GM12878 (cell line): Measurements from ENCODE around the gene SRP72. TPM values are rescaled to one million over a fixed set of nuclear protein-coding genes. Genes with fewer than 3 reads are reported as not detected.

ENCODE experiments used
- ATAC-seq: fragments of 200-7000 bp; cut with Tn5 transposase; 3 replicates; pipeline ENCODE4 v1.9.1; 2020; ENCODE audit warnings: mild to moderate bottlenecking, moderate library complexity
- BruUV-seq: library from RNA; stranded (reverse); fragments of 400-500 nt; replicated peaks from 2 replicates; lab custom pipeline; 2021; lab: Mats Ljungman, UMichigan
- CTCF ChIA-PET: fragments of 300-600 bp; sonication (Branson Sonifier 250); formaldehyde crosslinking; extraction: SDS; loops from one replicate; lab custom pipeline; 2021; ENCODE audit warnings: inconsistent platforms; lab: Yijun Ruan, JAX
- POLR2A ChIA-PET: fragments of 350-600 bp; formaldehyde crosslinking; extraction: SDS; loops from one replicate; lab custom pipeline; 2021; ENCODE audit warnings: inconsistent platforms; lab: Charles Lee
- RAD21 ChIA-PET: fragments of 300-600 bp; sonication (Branson Sonifier 250); formaldehyde crosslinking; loops from one replicate; lab custom pipeline; 2023; ENCODE audit warnings: antibody characterized with exemption; ENCODE audit not compliant: unreplicated experiment; lab: Charles Lee
- SMC1A ChIA-PET: fragments of 300-600 bp; sonication (Branson Sonifier 250); formaldehyde crosslinking; loops from one replicate; lab custom pipeline; 2023; ENCODE audit not compliant: unreplicated experiment, uncharacterized antibody; lab: Charles Lee
- DNase-seq: peaks from one replicate; pipeline ENCODE4 v3.0.0-alpha.2; 2011; ENCODE audit warnings: low read depth, low spot score
- FAIRE-seq: peaks from 3 replicates; lab custom pipeline; 2011; peaks lifted over from hg19 to GRCh38; lab: Jason Lieb, UNC
- H2AFZ ChIP-seq: 2 replicates; pipeline ENCODE4 v1.6.0; 2011; ENCODE audit warnings: low read depth, low read length, control low read depth; ENCODE audit not compliant: control insufficient read depth
- H3K27ac ChIP-seq: 2 replicates; pipeline ENCODE4 v1.5.1; 2011; ENCODE audit warnings: control low read depth; ENCODE audit not compliant: control insufficient read depth, insufficient read depth
- H3K27me3 ChIP-seq, 2 experiments: replicated peaks in 1 of 2; 2 replicates each; pipeline versions ENCODE4 v1.6.0 to v1.6.1; 2011; ENCODE audit warnings: low read length in 1 of 2; ENCODE audit not compliant: control insufficient read depth in 2 of 2, insufficient read depth in 2 of 2
- H3K36me3 ChIP-seq, 2 experiments: 2 replicates each; pipeline ENCODE4 v1.5.1; 2011; ENCODE audit warnings: low read length in 1 of 2; ENCODE audit not compliant: control insufficient read depth in 2 of 2, insufficient read depth in 2 of 2
- H3K4me1 ChIP-seq: 2 replicates; pipeline ENCODE4 v1.6.1; 2011; ENCODE audit warnings: mild to moderate bottlenecking, low read length, moderate library complexity, mixed read lengths; ENCODE audit not compliant: control insufficient read depth, insufficient read depth
- H3K4me2 ChIP-seq: 2 replicates; pipeline ENCODE4 v1.6.0; 2011; ENCODE audit warnings: control low read depth; ENCODE audit not compliant: control insufficient read depth, insufficient read depth
- H3K4me3 ChIP-seq: fragments of 200-600 bp; sonication (generic); 2 replicates; pipeline ENCODE4 v1.5.1; 2016
- H3K79me2 ChIP-seq: 2 replicates; pipeline ENCODE4 v1.6.0; 2011; ENCODE audit warnings: low read length; ENCODE audit not compliant: control insufficient read depth, insufficient read depth
- H3K9ac ChIP-seq: 2 replicates; pipeline ENCODE4 v1.8.0; 2011; ENCODE audit warnings: low read length, control low read depth, mixed read lengths; ENCODE audit not compliant: control insufficient read depth, insufficient read depth
- H3K9me3 ChIP-seq: replicated peaks from 3 replicates; pipeline ENCODE4 v1.5.1; 2011; ENCODE audit warnings: mild to moderate bottlenecking, low read length; ENCODE audit not compliant: control insufficient read depth, insufficient read depth
- H4K20me1 ChIP-seq: 2 replicates; pipeline ENCODE4 v1.6.0; 2011; ENCODE audit not compliant: control insufficient read depth, insufficient read depth
- CHD2 ChIP-seq: IDR thresholded peaks from 2 replicates; pipeline ENCODE4 v1.6.1; 2011; ENCODE audit warnings: low read depth, low read length, improper control_type of control experiment, borderline replicate concordance
- ETV6 ChIP-seq, 2 experiments: fragments of 450-650 bp in 1 of 2; IDR thresholded peaks in 1 of 2; conservative IDR thresholded peaks in 1 of 2; 2 replicates each; pipeline ENCODE4 v1.6.1; 2014; ENCODE audit warnings: antibody characterized with exemption in 1 of 2, borderline replicate concordance in 1 of 2, low read depth in 1 of 2, mild to moderate bottlenecking in 1 of 2, moderate library complexity in 1 of 2
- EZH2 ChIP-seq: IDR thresholded peaks from 2 replicates; pipeline ENCODE4 v1.6.1; 2012; ENCODE audit warnings: low read depth, mild to moderate bottlenecking, control low read depth, inconsistent platforms, low read length, borderline replicate concordance; ENCODE audit not compliant: control insufficient read depth
- HCFC1 ChIP-seq: fragments of 150-350 bp; IDR thresholded peaks from 2 replicates; pipeline ENCODE4 v1.6.1; 2014; ENCODE audit warnings: low read length
- IKZF1 ChIP-seq: fragments of 450-650 bp; conservative IDR thresholded peaks from 2 replicates; pipeline ENCODE4 v1.6.1; 2017; ENCODE audit warnings: antibody characterized with exemption, mild to moderate bottlenecking
- IKZF2 ChIP-seq, 2 experiments: fragments of 450-650 bp; IDR thresholded peaks; 2 replicates each; pipeline ENCODE4 v1.6.1; 2017; ENCODE audit warnings: mild to moderate bottlenecking in 2 of 2, moderate library complexity in 2 of 2
- IRF4 ChIP-seq: IDR thresholded peaks from 2 replicates; pipeline ENCODE4 v1.6.1; 2011; ENCODE audit warnings: low read depth, low read length
- KLF5 ChIP-seq: fragments of 450-650 bp; IDR thresholded peaks from 2 replicates; pipeline ENCODE4 v1.6.1; 2014; ENCODE audit warnings: mild to moderate bottlenecking; ENCODE audit not compliant: partially characterized antibody
- MLLT1 ChIP-seq: fragments of 450-650 bp; IDR thresholded peaks from 2 replicates; pipeline ENCODE4 v1.6.1; 2016; ENCODE audit warnings: mild to moderate bottlenecking
- MTA3 ChIP-seq: IDR thresholded peaks from 2 replicates; pipeline ENCODE4 v1.6.1; 2012; ENCODE audit warnings: low read length, inconsistent platforms, borderline replicate concordance
- MYB ChIP-seq: fragments of 150-350 bp; IDR thresholded peaks from 2 replicates; pipeline ENCODE4 v1.6.1; 2014; ENCODE audit warnings: mild to moderate bottlenecking, low read depth, low read length, borderline replicate concordance
- SMC3 ChIP-seq: IDR thresholded peaks from 2 replicates; pipeline ENCODE4 v1.6.1; 2011; ENCODE audit warnings: low read length, improper control_type of control experiment, borderline replicate concordance
- STAT1 ChIP-seq: fragments of 450-650 bp; conservative IDR thresholded peaks from 2 replicates; pipeline ENCODE4 v1.6.1; 2014; ENCODE audit warnings: antibody characterized with exemption, mild to moderate bottlenecking
- WRNIP1 ChIP-seq: IDR thresholded peaks from 2 replicates; pipeline ENCODE4 v1.6.1; 2011; ENCODE audit warnings: low read depth, low read length, improper control_type of control experiment, borderline replicate concordance
- WGBS: methylation state at CpG from one replicate; pipeline ENCODE4 v1.1.6; 2016; ENCODE audit warnings: low lambda C conversion rate; ENCODE audit not compliant: insufficient replicate concordance, insufficient coverage; ENCODE audit errors: missing lambda C conversion rate; 5-methylcytosine and 5-hydroxymethylcytosine counted together
- in situ Hi-C: fragments of 300-500 bp; cut with MboI; formaldehyde crosslinking; loops from 9 replicates; pipeline ENCODE4 v1.14.3; 2018; ENCODE audit warnings: mixed read lengths
- intact Hi-C: fragments of 100-400 bp; cut with micrococcal nuclease; formaldehyde crosslinking; loops from one replicate; pipeline ENCODE4 v1.14.2; 2022; ENCODE audit not compliant: unreplicated experiment
- polyA plus RNA-seq, 11 experiments: library from polyadenylated mRNA; depleted of rRNA in 4 of 11; unstranded in 6 of 11; stranded (reverse) in 5 of 11; fragments of >200 nt; fragmentation: Nextera tagmentation in 4 of 11; fragmentation: Illumina TruSeq in 1 of 11; extraction: Ambion mirVana in 4 of 11; extraction: Trizol in 1 of 11; gene quantifications; 1 replicate in 1 of 11; 2 replicates in 10 of 11; pipeline versions ENCODE4 v1.2.1 to v1.2.3, GENCODE V29; 2011 to 2016; ENCODE audit warnings: inconsistent platforms in 2 of 11, missing spikeins in 2 of 11, low read depth in 1 of 11
- total RNA-seq, 4 experiments: library from RNA; depleted of rRNA in 3 of 4; stranded (reverse); fragments of >200 nt in 3 of 4; fragmentation: Illumina TruSeq in 1 of 4; extraction: Trizol in 1 of 4; gene quantifications; 2 replicates each; pipeline versions ENCODE4 v1.2.1 to v1.2.3, GENCODE V29; 2013 to 2021
- TF ChIP-seq, protein P1 (sequence below): IDR thresholded peaks from 2 replicates; pipeline ENCODE4 v1.6.1; 2012; ENCODE audit warnings: low read depth, low read length, improper control_type of control experiment

Gene SRP72
- total and polyA plus RNA-seq, 10 of the 15 experiments (the other 5 are each of a cell fraction or from before 2014, with no cell fraction given) = 61.6 to 186 (median 133) TPM

GRCh38 chr4:56424176-56424575, 43.2 kb upstream of the SRP72 start:
- intact Hi-C loops = loop anchor here (1.0 to 2.0 kb wide), 2 partner anchors 120 to 377 kb away; no protein-coding TSS in a partner anchor
- Histone ChIP-seq H3K4me2 (no peak overlapping the region), H3K36me3 (0 out of 4 replicates have a peak, but pooled peaks cover 0 to 3% of the 10 kb centered on the region in 2 experiments), H3K27me3 (no peaks in the 10 kb centered on the region), H2AFZ (no peak overlapping the region), H3K27ac (no peak overlapping the region), H3K4me3 (no peak overlapping the region)
- ChIA-PET RAD21 (interaction anchor here (1.0 to 4.6 kb wide), 3 partner anchors 10 to 417 kb away, joined by 3 to 41 read pairs (median 4); partner anchors contain the start of genes PAICS and PPAT), CTCF (interaction anchor here (0.9 to 7.2 kb wide), 21 partner anchors 8 to 412 kb away, joined by 3 to 89 read pairs (median 6); partner anchors contain the start of genes AASDH, PAICS and PPAT)
- ATAC-seq (no peak), FAIRE-seq (no peak), DNase-seq (no peak)
- WGBS = 95% methylated on average over 5 of the region's 5 CpGs
- no TSS peak for BruUV-seq
- TF ChIP-seq MLLT1 (no peak), SMC3 (no peak), IRF4 (no peak), MTA3 (no peak), STAT1 (no peak), HCFC1 (no peak), CHD2 (no peak), EZH2 (no peak), WRNIP1 (no peak), IKZF2 (IDR thresholded peaks at IDR 0.05) (no peak), IKZF1 (no peak), ETV6 (conservative IDR thresholded peaks at IDR 0.05 in 1 of 2, IDR thresholded peaks at IDR 0.05 in 1 of 2; ENCODE audit: borderline replicate concordance in 1 of 2, low read depth in 1 of 2) (no peak), KLF5 (no peak), MYB (no peak)
- TF ChIP-seq, protein P1, sequence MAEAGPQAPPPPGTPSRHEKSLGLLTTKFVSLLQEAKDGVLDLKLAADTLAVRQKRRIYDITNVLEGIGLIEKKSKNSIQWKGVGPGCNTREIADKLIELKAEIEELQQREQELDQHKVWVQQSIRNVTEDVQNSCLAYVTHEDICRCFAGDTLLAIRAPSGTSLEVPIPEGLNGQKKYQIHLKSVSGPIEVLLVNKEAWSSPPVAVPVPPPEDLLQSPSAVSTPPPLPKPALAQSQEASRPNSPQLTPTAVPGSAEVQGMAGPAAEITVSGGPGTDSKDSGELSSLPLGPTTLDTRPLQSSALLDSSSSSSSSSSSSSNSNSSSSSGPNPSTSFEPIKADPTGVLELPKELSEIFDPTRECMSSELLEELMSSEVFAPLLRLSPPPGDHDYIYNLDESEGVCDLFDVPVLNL = no peak
- TF ChIP-seq, all 136 proteins: peak for 0
- Histone ChIP-seq H3K9ac (no peak overlapping the region), H3K79me2 (peaks cover 95% of the 10 kb centered on the region), H3K9me3 (no peaks in the 10 kb centered on the region; the same call in 2 of the 3 replicates), H3K4me1 (peaks cover 5% of the 10 kb centered on the region), H4K20me1 (no peaks in the 10 kb centered on the region)
- in situ Hi-C loops = no loop called here
- SMC1A ChIA-PET = interaction anchor here (0.6 to 4.8 kb wide), 9 partner anchors 10 to 412 kb away, joined by 3 to 48 read pairs (median 7); partner anchors contain the start of genes PAICS, PPAT and SRP72
- POLR2A ChIA-PET = interaction anchor here (0.6 to 2.5 kb wide), 2 partner anchors 11 to 31 kb away, joined by 3 to 10 read pairs; partner anchors contain the start of genes PAICS and PPAT
